Caki2 (cell line): ENCODE data around the gene PMEPA1. TPM values are rescaled to one million over a fixed set of nuclear protein-coding genes. Genes with fewer than 3 reads are reported as not detected.

ENCODE experiments used
- DNase-seq: peaks from one replicate; pipeline ENCODE4 v3.0.0-alpha.2; 2015; ENCODE audit warnings: low read depth
- in situ Hi-C: cut with HindIII; loops from 2 replicates; pipeline ENCODE4 v1.10.0; 2016; ENCODE audit warnings: low sequenced_read_pairs, low pct_unique_long_range_greater_than_20kb, mixed read lengths
- total RNA-seq: library from RNA; depleted of rRNA; stranded (reverse); fragments of >200 nt; shearing (Covaris generic); gene quantifications from 2 replicates; pipeline ENCODE4 v1.2.3, GENCODE V29; 2014; ENCODE audit warnings: low replicate concordance

The PMEPA1 gene
- total RNA-seq, 1 experiment from 2014 or later = 68.1 TPM

GRCh38 chr20:57686931-57687652, 22.7 kb downstream of the PMEPA1 start:
- DNase-seq = no peak
- in situ Hi-C loops = no loop called here

GRCh38 chr20:57685146-57685758, 24.6 kb downstream of the PMEPA1 start:
- no peak for DNase-seq

GRCh38 chr20:57684808-57685140, 25.0 kb downstream of the PMEPA1 start:
- no peak for DNase-seq
- in situ Hi-C loops = no loop called here

More at GRCh38 chr20:57685146-57685758, 24.6 kb downstream of the PMEPA1 start:
- in situ Hi-C loops = no loop called here

GRCh38 chr20:57683881-57684807, 25.7 kb downstream of the PMEPA1 start:
- DNase-seq = no peak
- in situ Hi-C loops = no loop called here

GRCh38 chr20:57683287-57683686, 26.5 kb downstream of the PMEPA1 start:
- DNase-seq = no peak
- in situ Hi-C loops = no loop called here

GRCh38 chr20:57682184-57683101, 27.4 kb downstream of the PMEPA1 start:
- in situ Hi-C loops = no loop called here
- no peak for DNase-seq

GRCh38 chr20:57680934-57681914, 28.6 kb downstream of the PMEPA1 start:
- DNase-seq = no peak
- in situ Hi-C loops = no loop called here

GRCh38 chr20:57680131-57680716, 29.6 kb downstream of the PMEPA1 start:
- in situ Hi-C loops = no loop called here
- no peak for DNase-seq

- in situ Hi-C loops = no loop called here
- no peak for DNase-seq
These were observed 30.7 kb downstream of the PMEPA1 start for GRCh38 chr20:57679113-57679512.

GRCh38 chr20:57678340-57678739, 31.5 kb downstream of the PMEPA1 start:
- in situ Hi-C loops = no loop called here

GRCh38 chr20:57677584-57677982, 32.2 kb downstream of the PMEPA1 start:
- DNase-seq = no peak
- in situ Hi-C loops = no loop called here

More at GRCh38 chr20:57678340-57678739, 31.5 kb downstream of the PMEPA1 start:
- no peak for DNase-seq

GRCh38 chr20:57676589-57677583, 32.9 kb downstream of the PMEPA1 start:
- no peak for DNase-seq
- in situ Hi-C loops = no loop called here

- DNase-seq = no peak
- in situ Hi-C loops = no loop called here
These were observed 34.0 kb downstream of the PMEPA1 start for GRCh38 chr20:57675773-57676172.

GRCh38 chr20:57672953-57673575, 36.8 kb downstream of the PMEPA1 start:
- DNase-seq = no peak
- in situ Hi-C loops = no loop called here

- DNase-seq = no peak
- in situ Hi-C loops = no loop called here
These were observed 37.7 kb downstream of the PMEPA1 start for GRCh38 chr20:57672164-57672563.
